ENCODE measurements around the gene SPATA17. TPM values are rescaled to one million over a fixed set of nuclear protein-coding genes. Genes with fewer than 3 reads are reported as not detected.

Gene SPATA17
- total and polyA plus RNA-seq, 2 of the 8 experiments (the other 6 are each of a cell fraction or from before 2014, with no cell fraction given), result 0.17 to 0.48 TPM

DNA sequence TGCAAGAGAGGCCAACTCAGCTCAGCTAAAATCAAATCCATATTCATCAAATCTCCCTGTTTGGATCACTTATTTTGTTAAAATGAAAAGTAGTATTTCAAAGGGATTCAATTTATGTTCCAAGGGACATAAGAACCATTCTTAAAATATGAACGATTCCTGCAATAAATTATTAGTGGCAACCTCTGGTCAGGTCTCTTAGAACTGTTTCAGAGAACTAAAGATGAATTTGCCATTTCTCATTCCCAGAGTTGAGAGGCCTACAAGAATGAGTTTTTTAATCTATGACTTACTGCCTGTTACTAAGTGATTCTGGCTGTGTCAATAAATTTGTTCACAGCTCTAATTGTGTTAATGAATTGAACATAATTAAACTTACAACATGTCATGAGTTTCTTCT is 268.5 kb downstream of the SPATA17 start:
- Histone ChIP-seq H3K9ac (replicated peaks in 1 of 4; ENCODE audit: extremely low read depth in 1 of 4, low read depth in 3 of 4, low read length in 3 of 4) (no peak overlapping the region), H3K4ac (replicated peaks; ENCODE audit: insufficient read length, low read depth, low read length) (no peak overlapping the region), H4K20me1 (replicated peaks in 1 of 2; ENCODE audit: control insufficient read depth in 1 of 2, insufficient read depth in 2 of 2, low read length in 2 of 2) (no peaks in the 10 kb centered on the region), H3K56ac (replicated peaks; ENCODE audit: insufficient read length, low read depth, low read length) (no peak overlapping the region), H3K18ac (ENCODE audit: extremely low read depth, low read length) (no peak overlapping the region), H3K4me2 (ENCODE audit: insufficient read depth in 1 of 2, low read depth in 2 of 2, low read length in 2 of 2) (no peak overlapping the region), H4K5ac (ENCODE audit: insufficient read length, low read depth, low read length) (no peak overlapping the region), H4K8ac (ENCODE audit: extremely low read depth, insufficient read depth, low read length) (no peak overlapping the region), H3K4me1 (replicated peaks in 1 of 4; ENCODE audit: control insufficient read depth in 3 of 4, insufficient read depth in 4 of 4, low read length in 3 of 4) (peaks cover 0 to 8% (median 1%) of the 10 kb centered on the region in 4 experiments; a peak in 3 of 7 replicates), H3K36me3 (ENCODE audit: control insufficient read depth in 2 of 4, insufficient read depth in 4 of 4, low read length in 3 of 4) (no peaks in the 10 kb centered on the region), H3K79me2 (ENCODE audit: control insufficient read depth in 1 of 2, insufficient read depth in 2 of 2, low read length in 2 of 2) (no peaks in the 10 kb centered on the region), H3K23ac (ENCODE audit: insufficient read length) (no peak overlapping the region), H4K91ac (replicated peaks; ENCODE audit: insufficient read length, low read length) (no peak overlapping the region), H3K4me3 (ENCODE audit: extremely low read depth in 1 of 4, insufficient read depth in 2 of 4, low read depth in 3 of 4, low read length in 4 of 4) (no peak overlapping the region), H2BK120ac (replicated peaks; ENCODE audit: low read depth, low read length) (no peak overlapping the region), H2AK5ac (ENCODE audit: low read depth, low read length) (no peak overlapping the region), H3K14ac (ENCODE audit: insufficient read length) (no peak overlapping the region), H3K27me3 (replicated peaks in 1 of 4; ENCODE audit: control insufficient read depth in 3 of 4, extremely low read depth in 1 of 4, insufficient read depth in 3 of 4, low read length in 3 of 4) (no peaks in the 10 kb centered on the region), H2BK20ac (ENCODE audit: low read length) (no peak overlapping the region), H3K27ac (ENCODE audit: low read depth, low read length) (no peak overlapping the region), H3K23me2 (ENCODE audit: low read depth, low read length) (no peaks in the 10 kb centered on the region), H2AFZ (ENCODE audit: low read length) (no peak overlapping the region), H3K9me3 (ENCODE audit: insufficient read depth in 2 of 2, low read depth in 1 of 2, low read length in 1 of 2) (no peaks in the 10 kb centered on the region), H2BK12ac (ENCODE audit: low read depth, low read length) (no peak overlapping the region), H2BK15ac (ENCODE audit: low read length) (no peak overlapping the region), H3K79me1 (ENCODE audit: low read depth, low read length) (no peaks in the 10 kb centered on the region), H2BK5ac (ENCODE audit: low read depth, low read length) (no peak overlapping the region)
- DNase-seq (ENCODE audit: low read depth in 1 of 2, low spot score in 2 of 2) (no peak), FAIRE-seq (no peak)
- TF ChIP-seq SAP30 (IDR thresholded peaks at IDR 0.05; ENCODE audit: insufficient read depth, insufficient replicate concordance, low read length) (no peak), POLR2A (IDR thresholded peaks at IDR 0.05; ENCODE audit: control extremely low read depth in 1 of 2, low read depth in 2 of 2, low read length in 2 of 2) (no peak), ASH2L (IDR thresholded peaks at IDR 0.05; ENCODE audit: low read length) (no peak), RAD21 (IDR thresholded peaks at IDR 0.05 in 1 of 2, conservative IDR thresholded peaks at IDR 0.05 in 1 of 2; ENCODE audit: low read depth in 2 of 2, low read length in 2 of 2) (no peak), ATF3 (IDR thresholded peaks at IDR 0.05; ENCODE audit: insufficient read depth, low read depth, low read length) (no peak), EZH2 (IDR thresholded peaks at IDR 0.05; ENCODE audit: low read depth, low read length, severe bottlenecking) (no peak), BRCA1 (IDR thresholded peaks at IDR 0.05; ENCODE audit: low read depth, low read length) (no peak), TCF12 (IDR thresholded peaks at IDR 0.05; ENCODE audit: low read depth, low read length) (no peak), SIX5 (IDR thresholded peaks at IDR 0.05; ENCODE audit: low read depth, low read length) (no peak), SP1 (IDR thresholded peaks at IDR 0.05; ENCODE audit: low read depth, low read length) (no peak), CEBPB (IDR thresholded peaks at IDR 0.05; ENCODE audit: low read depth, low read length) (no peak), POLR2AphosphoS5 (IDR thresholded peaks at IDR 0.05; ENCODE audit: low read depth, low read length) (no peak), KDM4A (IDR thresholded peaks at IDR 0.05; ENCODE audit: low read depth, low read length, severe bottlenecking) (no peak)
- POLR2A ChIA-PET (ENCODE audit: partially characterized antibody), result no interaction called here
- 79% methylated on average over 1 of the region's 1 CpG; no CpG with 5 or more reads in 1 of the 2 experiments for WGBS, 2 experiments (ENCODE audit: extremely low coverage in 1 of 2, insufficient coverage in 1 of 2, insufficient read length in 1 of 2, insufficient replicate concordance in 2 of 2, low coverage in 1 of 2, low lambda C conversion rate in 2 of 2, missing lambda C conversion rate in 1 of 2)
- CTCF ChIA-PET (ENCODE audit: partially characterized antibody), result interaction anchor here (1.3 to 6.0 kb wide), 2 partner anchors 11 kb away, joined by 6 to 40 read pairs; no protein-coding TSS in a partner anchor

Data from H1 (cell line).